ENCODE results near the gene NRP2. TPM values are rescaled to one million over a fixed set of nuclear protein-coding genes. Genes with fewer than 3 reads are reported as not detected.

NRP2 gene
- total RNA-seq, 1 experiment from 2014 or later = 1.2 TPM

DNA sequence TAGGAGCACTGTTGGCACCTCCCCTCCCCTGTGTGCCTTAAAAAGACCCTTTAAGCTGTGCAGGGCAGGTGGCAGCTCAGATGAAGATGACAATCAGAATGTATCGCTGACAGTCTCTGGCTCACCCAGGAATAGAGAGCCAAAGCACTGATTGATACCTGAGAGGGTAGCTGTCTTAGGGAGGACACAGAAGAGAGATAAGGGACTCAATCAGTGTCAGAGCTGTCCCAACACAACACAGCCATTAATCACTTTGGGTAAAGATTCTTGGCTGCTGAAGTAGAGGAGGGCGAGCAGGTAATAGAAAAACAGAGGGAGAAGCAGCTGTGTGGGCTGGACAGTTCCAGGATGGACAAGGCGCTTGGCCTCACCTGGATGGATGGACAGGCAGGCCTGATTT, 124.9 kb downstream of the NRP2 start:
- ATAC-seq (no peak), DNase-seq (ENCODE audit: low read depth, low spot score) (no peak)
- Histone ChIP-seq H3K79me2 (ENCODE audit: insufficient read depth, low read length) (no peaks in the 10 kb centered on the region), H3K4me2 (ENCODE audit: low read length) (no peak overlapping the region), H3K4me3 (replicated peaks in 1 of 2; ENCODE audit: low read depth in 1 of 2, low read length in 2 of 2) (no peak overlapping the region), H3K36me3 (ENCODE audit: control insufficient read depth in 1 of 2, insufficient read depth in 2 of 2, low read length in 2 of 2) (no peaks in the 10 kb centered on the region), H3K4me1 (ENCODE audit: control insufficient read depth in 1 of 2, insufficient read depth in 2 of 2, low read length in 2 of 2) (no peaks in the 10 kb centered on the region), H3K9ac (ENCODE audit: low read length) (no peak overlapping the region), H3K27ac (ENCODE audit: low read depth, low read length) (no peak overlapping the region), H3K9me2 (ENCODE audit: insufficient read depth) (no peaks in the 10 kb centered on the region), H3K27me3 (ENCODE audit: insufficient read depth, low read length) (0 out of 2 replicates have a peak, but pooled peaks cover 5% of the 10 kb centered on the region), H4K20me1 (ENCODE audit: insufficient read depth) (no peaks in the 10 kb centered on the region), H3K9me3 (ENCODE audit: control insufficient read depth in 1 of 2, insufficient read depth in 1 of 2, low read depth in 1 of 2, low read length in 2 of 2) (no peaks in the 10 kb centered on the region), H2AFZ (ENCODE audit: low read depth, low read length, poor library complexity, severe bottlenecking) (no peak overlapping the region)
- CTCF ChIA-PET = no interaction called here
- no TSS peak for BruUV-seq (replicated peaks)
- POLR2A ChIA-PET = no interaction called here
- intact Hi-C loops (cut with micrococcal nuclease) = no loop called here
- TF ChIP-seq ELF1 (IDR thresholded peaks at IDR 0.05; ENCODE audit: borderline replicate concordance, low read depth) = no peak
- TF ChIP-seq ZBTB33 (IDR thresholded peaks at IDR 0.05; ENCODE audit: extremely low read depth, insufficient replicate concordance, low read length) = no peak
- no peak for TF ChIP-seq YY1 (IDR thresholded peaks at IDR 0.05; ENCODE audit: extremely low read depth, insufficient replicate concordance, low read depth, low read length)
- no peak for TF ChIP-seq CEBPB (IDR thresholded peaks at IDR 0.05; ENCODE audit: low read depth)
- TF ChIP-seq, protein P1, sequence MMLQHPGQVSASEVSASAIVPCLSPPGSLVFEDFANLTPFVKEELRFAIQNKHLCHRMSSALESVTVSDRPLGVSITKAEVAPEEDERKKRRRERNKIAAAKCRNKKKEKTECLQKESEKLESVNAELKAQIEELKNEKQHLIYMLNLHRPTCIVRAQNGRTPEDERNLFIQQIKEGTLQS (IDR thresholded peaks at IDR 0.05) = no peak
- TF ChIP-seq CTCF (IDR thresholded peaks at IDR 0.05 in 2 of 3, conservative IDR thresholded peaks at IDR 0.05 in 1 of 3; ENCODE audit: borderline replicate concordance in 1 of 3, insufficient read depth in 1 of 3, low read depth in 2 of 3, low read length in 2 of 3) = no peak
- TF ChIP-seq SP1 (IDR thresholded peaks at IDR 0.05; ENCODE audit: low read depth) = no peak
- TF ChIP-seq FOSL1 (IDR thresholded peaks at IDR 0.05; ENCODE audit: low read depth) = no peak
- no peak for TF ChIP-seq REST (IDR thresholded peaks at IDR 0.05; ENCODE audit: low read depth)
- TF ChIP-seq, protein P2, sequence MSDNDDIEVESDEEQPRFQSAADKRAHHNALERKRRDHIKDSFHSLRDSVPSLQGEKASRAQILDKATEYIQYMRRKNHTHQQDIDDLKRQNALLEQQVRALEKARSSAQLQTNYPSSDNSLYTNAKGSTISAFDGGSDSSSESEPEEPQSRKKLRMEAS (IDR thresholded peaks at IDR 0.05) = no peak
- TF ChIP-seq TCF7L2 (IDR thresholded peaks at IDR 0.05; ENCODE audit: borderline replicate concordance, extremely low read depth, insufficient read depth, insufficient read length) = no peak
- RAD21 ChIA-PET (ENCODE audit: low non-redundant PET in 1 of 2, low total read pairs in 2 of 2, uncharacterized antibody in 2 of 2, unreplicated experiment in 2 of 2) = no interaction called here

Measured in HCT116 (cell line).